Measurements from ENCODE around the gene CRY2. TPM values are rescaled to one million over a fixed set of nuclear protein-coding genes. Genes with fewer than 3 reads are reported as not detected.
"Not testable (repeated sequence)": the region's sequence is repeated elsewhere in the genome, so short reads cannot be mapped to it uniquely, and the experiment has no call there.

Gene CRY2
- total and polyA plus RNA-seq, 12 donors, result 14.7 to 57.4 (median 28.8) TPM

DNA sequence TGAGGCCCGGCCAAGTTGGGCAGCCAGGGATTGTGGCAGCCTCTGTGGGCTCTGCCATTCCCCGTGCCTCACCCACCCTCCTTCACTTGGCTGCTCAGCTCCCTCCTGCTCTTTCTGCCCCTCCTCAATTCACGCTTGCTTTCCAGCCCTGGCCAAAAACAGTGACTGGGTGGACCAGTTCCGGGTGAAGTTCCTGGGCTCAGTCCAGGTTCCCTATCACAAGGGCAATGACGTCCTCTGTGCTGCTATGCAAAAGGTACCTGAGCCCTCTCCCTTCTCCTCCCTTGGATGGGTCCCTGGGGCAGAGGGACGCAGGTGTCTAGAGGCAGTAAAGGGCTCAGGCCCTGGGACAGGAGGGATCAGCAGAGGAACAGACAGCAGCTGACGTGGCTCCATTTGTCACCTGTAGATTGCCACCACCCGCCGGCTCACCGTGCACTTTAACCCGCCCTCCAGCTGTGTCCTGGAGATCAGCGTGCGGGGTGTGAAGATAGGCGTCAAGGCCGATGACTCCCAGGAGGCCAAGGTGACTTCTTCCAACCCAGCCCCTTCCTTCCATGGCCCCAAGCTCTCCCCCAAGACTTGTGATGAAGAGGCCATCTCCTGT, 57.1 kb downstream of the CRY2 start:
- H3K36me3 ChIP-seq (replicated peaks in 1 of 2), result peaks cover 0 to 37% of the 10 kb centered on the region in 2 donors
- H3K4me3 ChIP-seq, result no peak overlapping the region
- WGBS, 4 donors, result 84 to 91% (median 88%) methylated on average over 10 to 15 of the region's 15 CpGs
- no peak for TF ChIP-seq POLR2A (IDR thresholded peaks at IDR 0.05)
- no peaks in the 10 kb centered on the region for H3K9me3 ChIP-seq (replicated peaks in 1 of 3)
- intact Hi-C loops (cut with DNase I), result no loop called here
- H3K27me3 ChIP-seq, result no peaks in the 10 kb centered on the region
- no peak overlapping the region for H3K27ac ChIP-seq
- no peak for DNase-seq
- H3K4me1 ChIP-seq (replicated peaks in 1 of 2), result peaks cover 10 to 28% of the 10 kb centered on the region in 2 donors

DNA sequence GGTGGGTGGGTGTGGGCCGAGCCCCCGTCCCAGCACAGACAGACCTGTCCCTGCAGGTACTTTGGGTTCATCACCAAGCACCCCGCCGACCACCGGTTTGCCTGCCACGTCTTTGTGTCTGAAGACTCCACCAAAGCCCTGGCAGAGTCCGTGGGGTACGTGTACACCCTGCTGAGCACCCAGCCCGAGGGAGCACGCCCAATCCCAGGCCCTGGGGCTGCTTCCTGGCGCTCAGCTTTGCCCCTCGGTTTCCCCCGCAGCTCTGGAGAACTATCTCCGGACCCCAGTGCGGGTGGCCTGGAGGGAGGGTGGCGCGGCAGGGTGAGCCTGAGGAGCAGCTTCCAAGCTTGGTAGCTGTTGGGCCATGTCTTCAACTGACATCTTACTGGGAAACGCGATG, 57.8 kb downstream of the CRY2 start:
- no peak for TF ChIP-seq POLR2A (IDR thresholded peaks at IDR 0.05)
- TF ChIP-seq, protein P1, sequence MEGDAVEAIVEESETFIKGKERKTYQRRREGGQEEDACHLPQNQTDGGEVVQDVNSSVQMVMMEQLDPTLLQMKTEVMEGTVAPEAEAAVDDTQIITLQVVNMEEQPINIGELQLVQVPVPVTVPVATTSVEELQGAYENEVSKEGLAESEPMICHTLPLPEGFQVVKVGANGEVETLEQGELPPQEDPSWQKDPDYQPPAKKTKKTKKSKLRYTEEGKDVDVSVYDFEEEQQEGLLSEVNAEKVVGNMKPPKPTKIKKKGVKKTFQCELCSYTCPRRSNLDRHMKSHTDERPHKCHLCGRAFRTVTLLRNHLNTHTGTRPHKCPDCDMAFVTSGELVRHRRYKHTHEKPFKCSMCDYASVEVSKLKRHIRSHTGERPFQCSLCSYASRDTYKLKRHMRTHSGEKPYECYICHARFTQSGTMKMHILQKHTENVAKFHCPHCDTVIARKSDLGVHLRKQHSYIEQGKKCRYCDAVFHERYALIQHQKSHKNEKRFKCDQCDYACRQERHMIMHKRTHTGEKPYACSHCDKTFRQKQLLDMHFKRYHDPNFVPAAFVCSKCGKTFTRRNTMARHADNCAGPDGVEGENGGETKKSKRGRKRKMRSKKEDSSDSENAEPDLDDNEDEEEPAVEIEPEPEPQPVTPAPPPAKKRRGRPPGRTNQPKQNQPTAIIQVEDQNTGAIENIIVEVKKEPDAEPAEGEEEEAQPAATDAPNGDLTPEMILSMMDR (IDR thresholded peaks at IDR 0.05), result no peak
- no peak for DNase-seq

DNA sequence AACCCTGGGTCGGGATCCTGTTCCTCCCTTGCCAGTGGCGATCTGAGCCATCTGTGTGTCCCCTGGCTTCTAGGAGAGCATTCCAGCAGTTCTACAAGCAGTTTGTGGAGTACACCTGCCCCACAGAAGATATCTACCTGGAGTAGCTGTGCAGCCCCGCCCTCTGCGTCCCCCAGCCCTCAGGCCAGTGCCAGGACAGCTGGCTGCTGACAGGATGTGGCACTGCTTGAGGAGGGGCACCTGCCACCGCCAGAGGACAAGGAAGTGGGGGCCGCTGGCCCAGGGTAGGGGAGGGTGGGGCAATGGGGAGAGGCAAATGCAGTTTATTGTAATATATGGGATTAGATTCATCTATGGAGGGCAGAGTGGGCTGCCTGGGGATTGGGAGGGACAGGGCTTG, 58.3 kb downstream of the CRY2 start:
- 67 to 80% (median 79%) methylated on average over 1 to 6 of the region's 6 CpGs; no CpG with 5 or more reads in 1 of the 4 donors for WGBS, 4 donors
- H3K36me3 ChIP-seq (replicated peaks in 1 of 2), result peaks cover 0 to 47% of the 10 kb centered on the region in 2 donors
- DNase-seq; H3K9me3 ChIP-seq (replicated peaks in 1 of 3); H3K27me3 ChIP-seq; H3K4me3 ChIP-seq; intact Hi-C loops (cut with DNase I): not testable (repeated sequence)
- peak overlapping the region in 1 of 5 donors; percentile 77 for H3K27ac ChIP-seq
- H3K4me1 ChIP-seq (replicated peaks in 1 of 2), result peaks cover 5 to 23% of the 10 kb centered on the region in 2 donors

More for the DNA sequence above, 57.8 kb downstream of the CRY2 start:
- Histone ChIP-seq H3K27me3 (no peaks in the 10 kb centered on the region), H3K36me3 (replicated peaks in 1 of 2) (peaks cover 0 to 43% of the 10 kb centered on the region in 2 donors), H3K4me3 (no peak overlapping the region), H3K4me1 (replicated peaks in 1 of 2) (peaks cover 8 to 26% of the 10 kb centered on the region in 2 donors), H3K9me3 (replicated peaks in 1 of 3) (no peaks in the 10 kb centered on the region), H3K27ac (no peak overlapping the region)
- intact Hi-C loops (cut with DNase I), result no loop called here
- 86 to 98% (median 95%) methylated on average over 8 to 19 of the region's 19 CpGs for WGBS, 4 donors

DNA sequence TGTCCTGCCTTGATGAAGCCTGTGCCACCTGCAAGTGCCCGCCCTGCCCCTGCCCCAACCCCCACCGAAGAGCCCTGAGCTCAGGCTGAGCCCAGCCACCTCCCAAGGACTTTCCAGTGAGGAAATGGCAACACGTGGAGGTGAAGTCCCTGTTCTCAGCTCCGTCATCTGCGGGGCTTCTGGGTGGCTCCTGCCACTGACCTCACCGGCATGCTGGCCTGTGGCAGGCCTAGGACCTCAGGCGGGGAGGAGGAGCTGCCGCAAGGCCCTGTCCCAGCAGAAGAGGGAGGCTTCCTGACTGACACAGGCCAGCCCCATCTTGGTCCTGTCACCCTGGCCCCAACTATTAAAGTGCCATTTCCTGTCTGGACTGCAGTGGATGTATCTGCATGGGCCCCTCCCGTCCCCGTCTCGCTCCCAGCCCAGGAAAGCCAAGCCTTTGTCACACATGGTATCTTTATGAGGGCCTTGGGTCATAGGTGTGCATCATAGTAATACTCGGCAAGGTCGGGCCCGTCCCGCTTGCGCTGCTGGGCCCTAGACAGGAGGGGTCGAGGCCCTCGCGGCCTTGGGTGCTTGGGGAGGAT, 58.9 kb downstream of the CRY2 start:
- Histone ChIP-seq H3K27ac (peak overlapping the region in 2 of 5 donors; percentile 40 to 77), H3K4me1 (replicated peaks in 1 of 2) (peaks cover 0 to 16% of the 10 kb centered on the region in 2 donors), H3K4me3 (no peak overlapping the region), H3K27me3 (no peaks in the 10 kb centered on the region), H3K36me3 (replicated peaks in 1 of 2) (peaks cover 0 to 54% of the 10 kb centered on the region in 2 donors), H3K9me3 (replicated peaks in 1 of 3) (no peaks in the 10 kb centered on the region)
- peak in 1 of 2 donors; percentile 20 for TF ChIP-seq POLR2A (IDR thresholded peaks at IDR 0.05)
- TF ChIP-seq, protein P1 (IDR thresholded peaks at IDR 0.05), result no peak
- WGBS, 4 donors, result 33 to 52% (median 42%) methylated on average over 14 to 19 of the region's 19 CpGs
- DNase-seq, result peak; percentile 58 to 86 (median 79)
- intact Hi-C loops (cut with DNase I), result no loop called here

DNA sequence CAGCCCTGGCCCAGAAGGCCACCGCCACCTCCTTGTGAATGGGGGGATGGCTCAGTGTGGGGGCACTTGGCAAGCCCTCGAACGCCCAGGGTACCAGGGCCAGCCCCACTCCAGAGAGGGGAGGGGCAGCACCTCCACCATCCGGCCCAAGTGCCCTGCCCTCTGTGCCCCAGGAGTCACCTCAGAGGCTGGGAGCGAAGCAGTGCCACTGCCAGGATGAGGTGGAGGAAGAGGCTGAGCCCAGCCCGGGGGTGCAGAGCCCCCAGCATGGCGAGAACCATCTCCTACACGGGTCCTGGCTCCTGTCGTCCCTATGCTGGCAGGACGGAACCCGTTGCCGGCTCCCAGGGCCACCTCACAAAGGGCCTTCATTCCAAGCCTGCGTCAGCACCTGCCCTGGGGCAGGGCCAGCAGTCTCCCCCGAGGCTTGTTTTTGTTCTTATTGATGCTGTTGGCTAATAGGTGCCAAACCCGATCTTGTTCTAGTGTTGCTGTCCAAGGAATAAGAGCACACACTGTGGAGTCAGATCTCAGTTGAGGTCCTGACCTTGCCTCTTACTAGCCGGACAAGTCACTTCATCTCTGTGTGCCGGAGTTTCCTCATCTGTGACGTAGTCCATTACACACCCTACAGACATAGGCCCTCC, 59.8 kb downstream of the CRY2 start, which contains the start of gene FREY1:
TSS of gene FREY1 (minus strand) at position 307 of the 647 bp plus-strand sequence. CDS start at position 281, 26 bp downstream.
- H3K4me3 ChIP-seq, result no peak within 1 kb of the TSS
- no peaks in the 10 kb centered on the region for H3K27me3 ChIP-seq
- H3K9me3 ChIP-seq (replicated peaks in 1 of 3), result no peaks in the 10 kb centered on the region
- peaks cover 0 to 63% of the 10 kb centered on the region in 2 donors for H3K36me3 ChIP-seq (replicated peaks in 1 of 2)
- H3K4me1 ChIP-seq (replicated peaks in 1 of 2), result peaks cover 0 to 12% of the 10 kb centered on the region in 2 donors
- intact Hi-C loops (cut with DNase I), result no loop called here
- TF ChIP-seq, protein P1 (IDR thresholded peaks at IDR 0.05), result no peak
- DNase-seq, result peak in 3 of 7 donors; percentile 48 to 69 (median 51)
- WGBS, 4 donors, result 34 to 57% (median 43%) methylated on average over 6 to 18 of the region's 18 CpGs
- H3K27ac ChIP-seq, result peak within 1 kb of the TSS in 2 of 5 donors; percentile 49 to 77
